Mesenchymal stem cell (in vitro differentiated cells and primary cell): Measurements from ENCODE around the gene ACP3.
"Not testable (repeated sequence)": the region's sequence is repeated elsewhere in the genome, so short reads cannot be mapped to it uniquely, and the experiment has no call there.

Experiments used
- DNase-seq: peaks from one replicate; pipeline ENCODE4 v3.0.0-alpha.2; 2013
- H2AFZ ChIP-seq: one replicate; pipeline ENCODE4 v1.6.1; 2013; ENCODE audit warnings: low read depth, mild to moderate bottlenecking, control low read depth, inconsistent platforms, low read length, moderate library complexity
- H2AK5ac ChIP-seq: 2 replicates; pipeline ENCODE4 v1.6.1; 2013; ENCODE audit warnings: low read length, moderate library complexity, mild to moderate bottlenecking, inconsistent platforms; ENCODE audit not compliant: severe bottlenecking
- H2BK120ac ChIP-seq: one replicate; pipeline ENCODE4 v1.6.1; 2013; ENCODE audit warnings: low read depth, mild to moderate bottlenecking, inconsistent platforms, low read length, moderate library complexity
- H2BK12ac ChIP-seq, 2 experiments: one replicate each; pipeline ENCODE4 v1.6.1; 2013; ENCODE audit warnings: inconsistent platforms in 2 of 2, low read length in 2 of 2, mild to moderate bottlenecking in 2 of 2, moderate library complexity in 2 of 2, control low read depth in 1 of 2
- H2BK15ac ChIP-seq: one replicate; pipeline ENCODE4 v1.6.1; 2013; ENCODE audit warnings: mild to moderate bottlenecking, low read depth, inconsistent platforms; ENCODE audit not compliant: poor library complexity, severe bottlenecking
- H2BK5ac ChIP-seq: 2 replicates; pipeline ENCODE4 v1.6.1; 2013; ENCODE audit warnings: low read depth, mild to moderate bottlenecking, low read length, control low read depth, inconsistent platforms; ENCODE audit not compliant: poor library complexity, severe bottlenecking
- H3K14ac ChIP-seq, 2 experiments: one replicate each; pipeline ENCODE4 v1.6.1; 2013; ENCODE audit warnings: inconsistent platforms in 2 of 2, low read length in 2 of 2, control low read depth in 1 of 2, mild to moderate bottlenecking in 1 of 2, moderate library complexity in 1 of 2
- H3K18ac ChIP-seq, 2 experiments: one replicate each; pipeline ENCODE4 v1.6.1; 2013; ENCODE audit warnings: inconsistent platforms in 2 of 2, low read length in 2 of 2, control low read depth in 1 of 2, low read depth in 1 of 2, mild to moderate bottlenecking in 1 of 2
- H3K23ac ChIP-seq, 2 experiments: one replicate each; pipeline ENCODE4 v1.6.1; 2013; ENCODE audit warnings: inconsistent platforms in 2 of 2, low read length in 2 of 2, mild to moderate bottlenecking in 2 of 2, moderate library complexity in 2 of 2, control low read depth in 1 of 2
- H3K27ac ChIP-seq: 2 replicates; pipeline ENCODE4 v1.5.1; 2013; ENCODE audit warnings: mild to moderate bottlenecking, moderate library complexity, low read length, control low read depth, inconsistent platforms; ENCODE audit not compliant: poor library complexity, severe bottlenecking
- H3K27me3 ChIP-seq, 2 experiments: 2 replicates each; pipeline versions ENCODE4 v1.6.1 to v1.7.0; 2013; ENCODE audit warnings: low read length in 2 of 2, mild to moderate bottlenecking in 2 of 2, moderate library complexity in 2 of 2, control low read depth in 1 of 2, inconsistent platforms in 1 of 2; ENCODE audit not compliant: control insufficient read depth in 1 of 2, insufficient read depth in 1 of 2
- H3K36me3 ChIP-seq, 2 experiments: 2 replicates each; pipeline versions ENCODE4 v1.6.1 to v1.7.0; 2013; ENCODE audit warnings: low read length in 2 of 2, control low read depth in 1 of 2, inconsistent platforms in 1 of 2, low read depth in 1 of 2, mild to moderate bottlenecking in 1 of 2; ENCODE audit not compliant: insufficient read depth in 2 of 2, control insufficient read depth in 1 of 2
- H3K4ac ChIP-seq, 2 experiments: one replicate each; pipeline ENCODE4 v1.6.1; 2013; ENCODE audit warnings: inconsistent platforms in 2 of 2, low read length in 2 of 2, mild to moderate bottlenecking in 2 of 2, moderate library complexity in 2 of 2, control low read depth in 1 of 2, low read depth in 1 of 2
- H3K4me1 ChIP-seq: 2 replicates; pipeline ENCODE4 v1.6.1; 2013; ENCODE audit warnings: low read depth, low read length, control low read depth; ENCODE audit not compliant: control insufficient read depth, insufficient read depth
- H3K4me2 ChIP-seq: 2 replicates; pipeline ENCODE4 v1.6.1; 2013; ENCODE audit warnings: low read length, mild to moderate bottlenecking, inconsistent platforms; ENCODE audit not compliant: poor library complexity, severe bottlenecking
- H3K4me3 ChIP-seq, 2 experiments: 2 replicates each; pipeline versions ENCODE4 v1.5.1 to v1.7.0; 2013; ENCODE audit warnings: low read length in 2 of 2, mild to moderate bottlenecking in 2 of 2, control low read depth in 1 of 2, low read depth in 1 of 2; ENCODE audit not compliant: insufficient read depth in 1 of 2
- H3K79me1 ChIP-seq: replicated peaks from 2 replicates; pipeline ENCODE4 v1.6.1; 2013; ENCODE audit warnings: mild to moderate bottlenecking, control low read depth, low read length, inconsistent platforms; ENCODE audit not compliant: poor library complexity, severe bottlenecking
- H3K9ac ChIP-seq: 2 replicates; pipeline ENCODE4 v1.7.0; 2013; ENCODE audit warnings: mild to moderate bottlenecking, low read length, moderate library complexity
- H3K9me3 ChIP-seq: 2 replicates; pipeline ENCODE4 v1.7.0; 2013; ENCODE audit warnings: mild to moderate bottlenecking, low read length; ENCODE audit not compliant: control insufficient read depth
- H4K8ac ChIP-seq: one replicate; pipeline ENCODE4 v1.6.1; 2013; ENCODE audit warnings: inconsistent platforms, mild to moderate bottlenecking, low read length, moderate library complexity
- H4K91ac ChIP-seq: one replicate; pipeline ENCODE4 v1.6.1; 2013; ENCODE audit warnings: mild to moderate bottlenecking, low read length, inconsistent platforms
- WGBS: methylation state at CpG from one replicate; pipeline ENCODE4 v1.1.7; 2013; ENCODE audit warnings: mixed read lengths; 5-methylcytosine and 5-hydroxymethylcytosine counted together

ACP3 gene

GRCh38 chr3:132395126-132395525, 77.9 kb downstream of the ACP3 start:
- no peak overlapping the region for H4K8ac ChIP-seq
- H3K14ac ChIP-seq, result no peak overlapping the region
- WGBS, result 71% methylated on average over 1 of the region's 1 CpG
- no peak overlapping the region for H2BK120ac ChIP-seq
- H3K9me3 ChIP-seq, result no peaks in the 10 kb centered on the region
- H3K4me2 ChIP-seq, result no peak overlapping the region
- H3K36me3 ChIP-seq, result no peaks in the 10 kb centered on the region
- H4K91ac ChIP-seq, result no peak overlapping the region
- no peak overlapping the region for H3K9ac ChIP-seq
- H3K23ac ChIP-seq, result no peak overlapping the region
- H2AK5ac ChIP-seq, result no peak overlapping the region
- no peak overlapping the region for H3K18ac ChIP-seq
- H3K4me1 ChIP-seq, result no peaks in the 10 kb centered on the region
- no peaks in the 10 kb centered on the region for H3K27me3 ChIP-seq
- no peak for DNase-seq
- no peaks in the 10 kb centered on the region for H3K79me1 ChIP-seq
- no peak overlapping the region for H2BK5ac ChIP-seq
- no peak overlapping the region for H2BK12ac ChIP-seq
- no peak overlapping the region for H3K27ac ChIP-seq
- no peak overlapping the region for H2BK15ac ChIP-seq
- no peak overlapping the region for H3K4me3 ChIP-seq
- no peak overlapping the region for H2AFZ ChIP-seq
- H3K4ac ChIP-seq, result no peak overlapping the region

- H2BK12ac ChIP-seq, result no peak overlapping the region
- no peak overlapping the region for H2AK5ac ChIP-seq
- H2BK5ac ChIP-seq, result no peak overlapping the region
- H3K27ac ChIP-seq, result no peak overlapping the region
- H3K4me3 ChIP-seq, result no peak overlapping the region
- peak overlapping the region in 1 of 2 experiments; percentile 38 for H3K18ac ChIP-seq
- H3K4me2 ChIP-seq, result no peak overlapping the region
- no peak overlapping the region for H3K14ac ChIP-seq
- no peaks in the 10 kb centered on the region for H3K4me1 ChIP-seq
- no peak overlapping the region for H2AFZ ChIP-seq
- no peaks in the 10 kb centered on the region for H3K79me1 ChIP-seq
- no peak overlapping the region for H3K9ac ChIP-seq
- no peak overlapping the region for H4K8ac ChIP-seq
- no peak for DNase-seq
- 95% methylated on average over 24 of the region's 24 CpGs for WGBS
- H3K9me3 ChIP-seq, result no peaks in the 10 kb centered on the region
- no peaks in the 10 kb centered on the region for H3K36me3 ChIP-seq
- H3K23ac ChIP-seq, result no peak overlapping the region
- H2BK15ac ChIP-seq, result no peak overlapping the region
- peaks cover 0 to 4% of the 10 kb centered on the region in 2 experiments for H3K27me3 ChIP-seq
- no peak overlapping the region for H4K91ac ChIP-seq
- H2BK120ac ChIP-seq, result no peak overlapping the region
- H3K4ac ChIP-seq, result no peak overlapping the region
Observed at GRCh38 chr3:132396255-132396654, 79.0 kb downstream of the ACP3 start.

- not testable (repeated sequence) for H3K4me2 ChIP-seq, H3K27ac ChIP-seq, H3K4me1 ChIP-seq, H2BK12ac ChIP-seq, H4K8ac ChIP-seq, H3K27me3 ChIP-seq, H3K9ac ChIP-seq, H3K23ac ChIP-seq, H3K4ac ChIP-seq, DNase-seq, H2BK15ac ChIP-seq, H3K18ac ChIP-seq, H3K9me3 ChIP-seq, H3K14ac ChIP-seq, H3K36me3 ChIP-seq, H2AK5ac ChIP-seq, H2BK120ac ChIP-seq, H3K4me3 ChIP-seq, H3K79me1 ChIP-seq, H2AFZ ChIP-seq, H4K91ac ChIP-seq, H2BK5ac ChIP-seq
- 92% methylated on average over 8 of the region's 8 CpGs for WGBS
Observed at GRCh38 chr3:132396776-132397175, 79.6 kb downstream of the ACP3 start.

- Histone ChIP-seq H2BK12ac (no peak overlapping the region), H4K8ac (no peak overlapping the region), H3K9ac (no peak overlapping the region), H3K36me3 (no peaks in the 10 kb centered on the region), H2BK15ac (no peak overlapping the region), H3K23ac (no peak overlapping the region), H2AK5ac (no peak overlapping the region), H4K91ac (no peak overlapping the region), H3K79me1 (no peaks in the 10 kb centered on the region), H3K14ac (no peak overlapping the region), H2BK5ac (no peak overlapping the region), H3K18ac (no peak overlapping the region), H3K4ac (no peak overlapping the region), H3K4me1 (no peaks in the 10 kb centered on the region), H2AFZ (no peak overlapping the region), H2BK120ac (no peak overlapping the region), H3K27me3 (peaks cover 0 to 16% of the 10 kb centered on the region in 2 experiments), H3K27ac (no peak overlapping the region), H3K4me3 (no peak overlapping the region), H3K9me3 (no peaks in the 10 kb centered on the region), H3K4me2 (no peak overlapping the region)
- peak; percentile 66 for DNase-seq
- 49% methylated on average over 3 of the region's 5 CpGs for WGBS
Observed at GRCh38 chr3:132399054-132399929, 82.1 kb downstream of the ACP3 start.
